Nephron (organoid): Measurements from ENCODE around the gene SMARCD1.

Experiments used
- H3K27ac Mint-ChIP-seq, 3 experiments: 2 replicates each; pipeline ENCODE4 v1.8.0; 2020; ENCODE audit warnings: mixed read lengths in 3 of 3, mild to moderate bottlenecking in 2 of 3, moderate library complexity in 1 of 3
- H3K27me3 Mint-ChIP-seq: 2 replicates; pipeline ENCODE4 v1.8.0; 2021; ENCODE audit warnings: low read depth, mild to moderate bottlenecking, moderate library complexity, mixed read lengths
- H3K36me3 Mint-ChIP-seq: 2 replicates; pipeline ENCODE4 v1.8.0; 2020; ENCODE audit warnings: low read depth, mixed read lengths
- H3K4me1 Mint-ChIP-seq: 2 replicates; pipeline ENCODE4 v1.8.0; 2020; ENCODE audit warnings: mixed read lengths
- H3K4me3 Mint-ChIP-seq, 3 experiments: 2 replicates each; pipeline ENCODE4 v1.8.0; 2020; ENCODE audit warnings: mild to moderate bottlenecking in 3 of 3, mixed read lengths in 3 of 3, moderate library complexity in 2 of 3
- H3K9me3 Mint-ChIP-seq: 2 replicates; pipeline ENCODE4 v1.8.0; 2020; ENCODE audit warnings: mixed read lengths
- CTCF ChIP-seq, 3 experiments: fragments of 200-600 bp; sonication (generic); IDR thresholded peaks; one replicate each; pipeline ENCODE4 v1.5.0; 2021; ENCODE audit warnings: antibody characterized with exemption in 3 of 3; ENCODE audit not compliant: unreplicated experiment in 3 of 3

SMARCD1 gene

GRCh38 chr12:50107416-50108268, 22.5 kb downstream of the SMARCD1 start:
- TF ChIP-seq CTCF (IDR thresholded peaks at IDR 0.05; ENCODE audit: unreplicated experiment in 3 of 3): no peak
- H3K27ac Mint-ChIP-seq: peak overlapping the region; percentile 33 to 98 (median 79)
- H3K27me3 Mint-ChIP-seq: no peaks in the 10 kb centered on the region

GRCh38 chr12:50109319-50109718, 24.2 kb downstream of the SMARCD1 start:
- Mint-ChIP-seq H3K9me3 (no peaks in the 10 kb centered on the region), H3K27me3 (no peaks in the 10 kb centered on the region), H3K36me3 (no peaks in the 10 kb centered on the region), H3K4me1 (peaks cover 43% of the 10 kb centered on the region), H3K27ac (peak overlapping the region; percentile 41 to 98 (median 86)), H3K4me3 (no peak overlapping the region)
- no peak for TF ChIP-seq CTCF (IDR thresholded peaks at IDR 0.05; ENCODE audit: unreplicated experiment in 3 of 3)

More at GRCh38 chr12:50107416-50108268, 22.5 kb downstream of the SMARCD1 start:
- Mint-ChIP-seq H3K4me1 (peaks cover 59% of the 10 kb centered on the region), H3K9me3 (no peaks in the 10 kb centered on the region), H3K4me3 (peak overlapping the region in 2 of 3 experiments; percentile 6 to 33), H3K36me3 (no peaks in the 10 kb centered on the region)

- TF ChIP-seq CTCF (IDR thresholded peaks at IDR 0.05; ENCODE audit: unreplicated experiment in 3 of 3): no peak
- Mint-ChIP-seq H3K4me3 (peak overlapping the region; percentile 37 to 60 (median 58)), H3K27ac (peak overlapping the region; percentile 86 to 98 (median 93)), H3K4me1 (peaks cover 39% of the 10 kb centered on the region), H3K27me3 (no peaks in the 10 kb centered on the region), H3K9me3 (no peaks in the 10 kb centered on the region), H3K36me3 (no peaks in the 10 kb centered on the region)
Observed at GRCh38 chr12:50110127-50110761, 25.1 kb downstream of the SMARCD1 start.

GRCh38 chr12:50110762-50111351, 25.7 kb downstream of the SMARCD1 start:
- H3K27ac Mint-ChIP-seq: peak overlapping the region; percentile 86 to 98 (median 93)
- no peaks in the 10 kb centered on the region for H3K27me3 Mint-ChIP-seq
- H3K9me3 Mint-ChIP-seq: no peaks in the 10 kb centered on the region
- H3K4me1 Mint-ChIP-seq: peaks cover 36% of the 10 kb centered on the region
- H3K4me3 Mint-ChIP-seq: peak overlapping the region; percentile 96 to 98 (median 98)
- TF ChIP-seq CTCF (IDR thresholded peaks at IDR 0.05; ENCODE audit: unreplicated experiment in 3 of 3): no peak
- H3K36me3 Mint-ChIP-seq: peaks cover 3% of the 10 kb centered on the region

- TF ChIP-seq CTCF (IDR thresholded peaks at IDR 0.05; ENCODE audit: unreplicated experiment in 3 of 3): no peak
- peak overlapping the region; percentile 86 to 98 (median 93) for H3K27ac Mint-ChIP-seq
- no peaks in the 10 kb centered on the region for H3K9me3 Mint-ChIP-seq
- H3K4me3 Mint-ChIP-seq: peak overlapping the region; percentile 96 to 98 (median 98)
- no peaks in the 10 kb centered on the region for H3K27me3 Mint-ChIP-seq
- peaks cover 38% of the 10 kb centered on the region for H3K4me1 Mint-ChIP-seq
- peaks cover 6% of the 10 kb centered on the region for H3K36me3 Mint-ChIP-seq
Observed at GRCh38 chr12:50111395-50111692, 26.2 kb downstream of the SMARCD1 start.
